Gastrocnemius medialis (tissue), 4 donors: ENCODE measurements around the gene G0S2.

Experiments used
- POLR2A ChIP-seq, 2 donors: fragments of 450-650 bp; IDR thresholded peaks; one replicate each; pipeline ENCODE4 v1.6.1; 2017; ENCODE audit warnings: antibody characterized with exemption in 2 of 2, mild to moderate bottlenecking in 2 of 2, moderate library complexity in 2 of 2
- TF ChIP-seq, protein P1 (sequence below), 5 experiments: fragments of 450-650 bp in 3 of 5; fragments of 200-600 bp in 2 of 5; sonication (generic) in 2 of 5; IDR thresholded peaks in 4 of 5; conservative IDR thresholded peaks in 1 of 5; 1 replicate in 4 of 5; 2 replicates in 1 of 5; pipeline ENCODE4 v1.5.1; 2016 to 2019; ENCODE audit warnings: antibody characterized with exemption in 5 of 5, mild to moderate bottlenecking in 3 of 5, moderate library complexity in 3 of 5

DNA sequence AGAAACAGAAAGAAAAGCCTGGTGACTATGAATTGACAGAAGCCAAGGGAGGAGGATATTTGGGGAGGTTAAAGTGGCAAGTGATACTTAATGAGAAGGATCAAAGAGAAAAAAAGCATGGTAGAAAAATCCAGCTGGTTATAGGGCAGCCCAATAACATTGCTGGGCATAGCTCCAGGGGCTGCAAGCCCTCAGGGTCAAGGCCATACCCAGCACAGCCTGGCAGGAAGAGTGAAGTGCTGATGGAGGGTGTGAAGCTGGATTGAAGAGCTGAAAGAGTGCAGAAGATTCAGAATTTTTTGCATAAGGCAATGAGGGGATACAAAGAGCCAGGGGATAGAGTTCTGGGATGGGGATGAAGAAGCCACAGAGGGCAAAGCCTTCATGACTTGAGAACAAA lies 21.5 kb downstream of the G0S2 start:
- TF ChIP-seq, protein P1, sequence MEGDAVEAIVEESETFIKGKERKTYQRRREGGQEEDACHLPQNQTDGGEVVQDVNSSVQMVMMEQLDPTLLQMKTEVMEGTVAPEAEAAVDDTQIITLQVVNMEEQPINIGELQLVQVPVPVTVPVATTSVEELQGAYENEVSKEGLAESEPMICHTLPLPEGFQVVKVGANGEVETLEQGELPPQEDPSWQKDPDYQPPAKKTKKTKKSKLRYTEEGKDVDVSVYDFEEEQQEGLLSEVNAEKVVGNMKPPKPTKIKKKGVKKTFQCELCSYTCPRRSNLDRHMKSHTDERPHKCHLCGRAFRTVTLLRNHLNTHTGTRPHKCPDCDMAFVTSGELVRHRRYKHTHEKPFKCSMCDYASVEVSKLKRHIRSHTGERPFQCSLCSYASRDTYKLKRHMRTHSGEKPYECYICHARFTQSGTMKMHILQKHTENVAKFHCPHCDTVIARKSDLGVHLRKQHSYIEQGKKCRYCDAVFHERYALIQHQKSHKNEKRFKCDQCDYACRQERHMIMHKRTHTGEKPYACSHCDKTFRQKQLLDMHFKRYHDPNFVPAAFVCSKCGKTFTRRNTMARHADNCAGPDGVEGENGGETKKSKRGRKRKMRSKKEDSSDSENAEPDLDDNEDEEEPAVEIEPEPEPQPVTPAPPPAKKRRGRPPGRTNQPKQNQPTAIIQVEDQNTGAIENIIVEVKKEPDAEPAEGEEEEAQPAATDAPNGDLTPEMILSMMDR (IDR thresholded peaks at IDR 0.05 in 4 of 5, conservative IDR thresholded peaks at IDR 0.05 in 1 of 5), result no peak
- TF ChIP-seq POLR2A (IDR thresholded peaks at IDR 0.05), result no peak
